ENCODE measurements around the gene SPP1.
A peak's percentile ranks its signal among the peaks of the same experiment; 100 is the strongest.
"Not testable (repeated sequence)": the region's sequence is repeated elsewhere in the genome, so short reads cannot be mapped to it uniquely, and the experiment has no call there.

SPP1 gene

DNA sequence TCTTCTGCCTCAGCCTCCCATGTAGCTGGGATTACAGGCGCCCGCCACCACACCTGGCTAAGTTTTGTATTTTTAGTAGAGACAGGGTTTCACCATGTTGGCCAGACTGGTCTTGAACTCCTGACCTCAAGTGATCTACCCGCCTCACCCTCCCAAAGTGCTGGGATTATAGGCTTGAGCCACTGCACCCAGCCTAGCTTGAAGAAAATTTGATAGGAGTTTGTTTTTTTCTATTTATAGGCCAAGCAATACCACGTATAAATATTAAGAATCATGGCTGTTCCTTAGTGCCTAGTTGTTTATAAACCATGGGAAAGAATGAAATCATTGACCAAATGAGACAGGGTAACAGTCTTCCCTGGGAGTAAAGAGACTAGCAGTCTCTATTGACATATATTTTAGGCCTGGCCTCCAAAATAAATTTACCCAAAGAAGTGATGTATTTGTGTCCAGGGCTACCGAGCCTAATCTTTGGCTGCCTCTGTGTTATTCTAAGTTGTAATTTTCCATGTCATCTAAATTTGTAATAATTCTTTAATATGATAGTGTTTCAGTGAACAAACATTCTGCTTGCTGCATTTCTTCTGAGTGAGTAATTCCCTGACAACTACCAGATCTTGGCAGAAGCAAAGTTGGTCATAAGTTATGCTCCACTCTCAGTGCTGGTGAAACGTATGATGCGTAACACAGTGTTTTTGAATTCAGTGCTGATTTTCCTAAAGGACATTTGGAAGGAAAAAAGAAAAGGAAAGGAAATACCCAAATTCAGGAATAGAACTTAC is 42.2 kb downstream of the SPP1 start:
- DNase-seq (ENCODE audit: insufficient read length, low spot score) (peak; percentile 52), FAIRE-seq (no peak)

DNA sequence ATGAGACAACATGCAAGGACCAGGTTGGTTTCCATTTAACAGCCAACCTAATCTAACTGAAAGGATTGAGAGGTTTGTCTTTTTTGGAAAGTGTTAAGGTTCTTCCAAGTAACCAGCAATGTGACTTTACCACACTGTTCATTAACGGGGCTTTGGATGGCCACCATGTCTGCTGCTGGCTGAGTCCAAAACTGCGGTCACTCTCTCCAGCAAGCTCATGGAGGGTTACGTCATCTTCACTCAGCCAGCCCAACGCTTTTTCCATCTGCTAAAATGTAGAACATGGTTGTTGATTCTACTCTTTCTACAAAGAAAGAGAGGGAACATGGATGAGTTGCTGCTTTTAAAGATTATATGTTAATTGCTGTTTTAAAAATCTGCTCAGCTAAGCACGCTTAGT is 43.0 kb downstream of the SPP1 start:
- DNase-seq (ENCODE audit: insufficient read length, low spot score), result no peak
- FAIRE-seq, result no peak

DNA sequence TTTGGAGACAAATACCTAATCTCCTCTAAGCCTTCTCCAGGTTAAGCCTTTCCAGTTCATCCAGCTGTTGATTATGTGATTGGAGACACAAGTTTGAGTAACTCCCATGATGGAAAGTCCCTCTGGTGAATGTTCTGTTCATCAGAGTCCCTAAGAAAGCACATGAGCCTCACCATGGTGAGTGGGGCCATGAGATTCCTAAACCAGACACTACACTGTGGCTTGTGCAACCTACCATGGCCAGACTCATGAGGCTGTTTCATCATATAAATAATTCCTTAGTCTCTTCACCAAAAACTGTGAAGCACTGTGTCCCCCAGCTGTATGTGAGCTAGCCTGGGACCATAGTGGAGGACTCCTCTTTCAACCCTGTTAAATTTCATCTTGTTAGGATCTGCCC is 46.3 kb downstream of the SPP1 start:
- no peak for FAIRE-seq
- DNase-seq (ENCODE audit: insufficient read length, low spot score), result no peak

DNA sequence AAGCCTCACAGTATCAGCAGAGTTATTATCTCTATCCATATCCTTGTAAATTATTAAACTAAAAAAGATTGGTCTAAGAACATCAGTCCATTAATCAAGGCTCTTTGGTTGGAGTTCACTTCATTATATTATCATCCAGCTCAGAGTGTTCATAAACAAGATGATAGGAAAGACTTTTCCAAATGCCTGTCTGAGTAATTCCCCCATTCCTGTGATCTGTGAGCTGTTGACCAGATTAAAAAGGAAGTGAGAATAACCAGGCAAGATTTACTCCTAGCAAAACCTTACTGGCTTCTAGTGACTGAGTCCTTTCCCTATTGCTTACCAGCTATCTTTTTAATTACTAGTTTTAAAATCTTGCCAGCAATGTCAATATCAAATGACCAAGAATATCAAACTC is 46.8 kb downstream of the SPP1 start:
- no peak for FAIRE-seq
- DNase-seq (ENCODE audit: insufficient read length, low spot score), result no peak

DNA sequence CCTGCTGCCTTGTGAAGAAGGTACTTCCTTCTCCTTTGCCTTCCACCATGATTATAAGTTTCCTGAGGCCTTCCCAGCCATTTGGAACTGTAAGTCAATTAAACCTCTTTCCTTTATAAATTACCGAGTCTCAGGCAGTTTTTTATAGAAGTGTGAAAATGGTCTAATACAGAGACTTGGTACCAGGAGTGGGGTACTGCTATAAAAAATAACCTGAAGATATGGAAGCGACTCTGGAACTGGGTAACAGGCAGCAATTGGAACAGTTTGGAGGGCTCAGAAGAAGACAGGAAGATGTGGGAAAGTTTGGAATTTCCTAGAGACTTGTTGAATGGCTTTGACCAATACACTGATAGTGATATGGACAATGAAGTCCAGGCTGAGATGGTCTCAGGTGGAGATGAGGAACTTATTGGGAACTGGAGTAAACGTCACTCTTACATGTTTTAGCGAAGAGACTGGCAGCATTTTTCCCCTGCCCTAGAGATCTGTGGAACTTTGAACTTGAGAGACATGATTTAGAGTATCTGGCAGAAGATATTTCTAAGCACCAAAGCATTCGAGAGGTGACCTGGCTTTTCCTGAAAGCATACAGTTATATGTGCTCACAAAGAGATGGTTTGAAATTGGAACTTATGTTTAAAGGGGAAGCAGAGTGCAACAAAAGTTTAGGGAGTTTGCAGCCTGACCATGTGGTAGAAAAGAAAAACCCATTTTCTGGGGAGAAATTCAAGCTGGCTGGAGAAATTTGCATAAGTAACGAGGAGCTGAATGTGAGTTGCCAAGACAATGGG is 50.6 kb downstream of the SPP1 start:
- FAIRE-seq; DNase-seq (ENCODE audit: insufficient read length, low spot score): not testable (repeated sequence)

DNA sequence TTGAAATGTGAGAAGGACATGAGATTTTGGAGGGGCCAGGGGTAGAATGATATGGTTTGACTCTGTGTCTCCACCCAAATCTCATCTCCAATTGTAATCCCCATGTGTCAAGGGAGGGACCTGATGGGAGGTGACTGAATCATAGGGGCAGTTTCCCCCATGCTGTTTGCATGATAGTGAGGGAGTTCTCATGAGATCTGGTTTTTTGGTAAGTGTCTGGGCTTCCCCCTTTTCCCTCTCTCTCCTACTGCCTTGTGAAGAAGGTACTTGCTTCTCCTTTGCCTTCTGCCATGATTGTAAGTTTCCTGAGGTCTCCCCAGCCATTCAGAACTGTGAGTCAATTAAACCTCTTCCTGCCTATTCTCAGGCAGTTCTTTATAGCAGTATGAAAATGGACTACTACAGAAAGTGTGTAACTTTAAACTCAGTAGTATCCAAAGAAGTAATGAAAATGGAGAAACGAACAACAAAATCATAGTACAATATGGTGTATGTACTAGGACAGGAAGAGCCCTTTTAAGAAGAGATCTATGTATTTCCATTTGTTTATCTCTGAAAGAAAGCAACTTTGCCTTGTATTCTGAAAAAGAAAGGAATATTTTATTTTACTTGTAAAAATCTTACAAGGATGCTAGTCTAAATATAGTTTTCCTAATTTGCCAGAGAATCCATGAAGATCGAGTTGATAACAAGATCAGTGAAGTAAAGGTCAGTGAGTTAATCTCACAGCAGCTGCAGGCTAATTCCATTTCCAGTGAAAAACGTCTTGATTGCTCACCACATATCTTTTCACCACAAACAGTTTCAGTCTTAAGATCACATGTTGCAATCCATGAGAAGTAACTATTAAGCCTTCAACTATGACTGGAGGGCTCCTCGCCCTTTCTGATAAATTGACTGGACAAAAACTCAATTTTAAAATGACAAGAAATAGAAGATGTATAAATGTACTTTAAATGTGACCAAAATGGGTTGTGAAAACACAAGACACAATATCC is 52.4 kb downstream of the SPP1 start:
- FAIRE-seq (peak; percentile 65), DNase-seq (ENCODE audit: insufficient read length, low spot score) (peak; percentile 51)

DNA sequence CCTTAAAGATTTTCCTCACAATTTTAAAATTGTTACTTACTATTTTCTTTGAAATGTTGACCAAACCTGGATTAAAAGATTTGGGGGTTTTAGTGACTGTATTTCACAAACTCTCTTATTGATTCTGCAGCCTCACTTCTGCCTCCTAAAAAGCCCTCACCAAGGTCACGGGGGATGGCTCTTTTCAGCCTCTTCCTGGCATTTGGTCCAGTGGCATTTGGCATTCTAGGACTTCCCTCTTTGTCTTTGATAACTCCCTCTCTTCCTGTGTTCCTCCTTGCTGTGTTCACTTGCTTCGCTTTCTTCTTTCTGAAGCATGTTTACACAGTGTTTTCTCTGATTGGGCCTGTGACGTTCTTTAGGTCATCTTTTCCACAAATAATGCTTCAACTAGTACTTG is 53.4 kb downstream of the SPP1 start:
- no peak for DNase-seq (ENCODE audit: insufficient read length, low spot score)
- FAIRE-seq, result no peak

DNA sequence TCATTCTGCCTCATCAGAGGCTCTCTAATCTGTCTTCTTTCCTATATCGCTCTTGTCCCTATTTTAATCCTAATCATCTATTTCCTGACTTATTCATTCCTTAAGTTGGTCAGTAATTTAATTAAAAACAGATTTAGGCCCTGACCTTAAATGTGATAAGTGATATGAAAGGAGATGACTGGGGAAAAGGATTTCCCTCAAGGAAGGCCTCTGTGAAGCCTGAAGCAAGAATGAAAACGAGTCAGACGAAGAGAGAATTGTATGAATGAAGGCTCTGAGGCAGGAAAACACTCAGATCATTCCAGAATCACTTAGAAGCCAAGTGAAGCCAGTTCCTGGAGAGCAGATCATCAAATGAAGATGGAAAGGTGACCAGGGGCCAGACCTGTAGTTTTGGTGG is 54.0 kb downstream of the SPP1 start:
- FAIRE-seq (no peak), DNase-seq (ENCODE audit: insufficient read length, low spot score) (no peak)

DNA sequence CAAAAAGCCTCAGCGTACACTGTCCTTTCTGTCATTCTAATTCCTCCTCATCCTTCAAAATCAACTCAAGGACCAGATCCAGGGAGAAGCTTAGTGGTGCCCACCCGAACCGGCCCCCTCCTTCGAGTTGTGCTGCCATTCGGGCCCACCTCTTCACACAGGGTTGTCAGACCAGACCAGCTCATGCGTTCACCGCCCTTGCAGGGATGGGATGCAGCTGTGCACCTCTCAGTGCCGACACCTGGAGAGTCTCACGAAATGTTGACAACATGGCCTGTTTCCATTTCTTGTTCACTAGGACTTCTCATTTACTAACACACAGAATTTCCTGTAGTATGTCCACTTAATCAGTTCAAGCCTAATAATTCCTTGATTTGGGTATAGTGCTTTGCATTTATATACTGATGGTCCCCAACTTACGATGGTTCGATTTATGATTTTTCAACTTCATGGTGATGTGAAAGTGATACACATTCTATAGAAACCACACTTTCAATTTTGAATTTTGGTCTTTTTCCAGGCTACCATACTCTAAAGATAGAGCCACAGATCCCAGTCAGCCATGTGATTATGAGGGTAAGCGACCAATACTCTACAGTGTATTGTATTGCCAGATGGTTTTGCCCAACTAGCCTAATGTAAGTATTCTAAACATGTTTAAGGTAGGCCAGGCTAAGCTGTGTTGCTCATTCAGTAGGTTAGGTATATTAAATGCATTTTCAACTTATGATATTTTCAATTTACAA is 55.2 kb downstream of the SPP1 start:
- no peak for FAIRE-seq
- DNase-seq (ENCODE audit: insufficient read length, low spot score), result no peak
